Retinal pigment epithelial cell (primary cell): Measurements from ENCODE around the gene MARCHF11.

Source experiments
- DNase-seq: peaks from one replicate; pipeline ENCODE4 v3.0.0-alpha.2; 2010; ENCODE audit warnings: low read depth
- H3K4me3 ChIP-seq: 2 replicates; pipeline ENCODE4 v1.5.1; 2011; ENCODE audit warnings: mild to moderate bottlenecking, low read length, control low read depth, moderate library complexity
- TF ChIP-seq, protein P1 (sequence below): conservative IDR thresholded peaks from 2 replicates; pipeline ENCODE4 v1.5.1; 2011; ENCODE audit warnings: low read depth, low read length, control low read depth, inconsistent platforms

The MARCHF11 gene

DNA sequence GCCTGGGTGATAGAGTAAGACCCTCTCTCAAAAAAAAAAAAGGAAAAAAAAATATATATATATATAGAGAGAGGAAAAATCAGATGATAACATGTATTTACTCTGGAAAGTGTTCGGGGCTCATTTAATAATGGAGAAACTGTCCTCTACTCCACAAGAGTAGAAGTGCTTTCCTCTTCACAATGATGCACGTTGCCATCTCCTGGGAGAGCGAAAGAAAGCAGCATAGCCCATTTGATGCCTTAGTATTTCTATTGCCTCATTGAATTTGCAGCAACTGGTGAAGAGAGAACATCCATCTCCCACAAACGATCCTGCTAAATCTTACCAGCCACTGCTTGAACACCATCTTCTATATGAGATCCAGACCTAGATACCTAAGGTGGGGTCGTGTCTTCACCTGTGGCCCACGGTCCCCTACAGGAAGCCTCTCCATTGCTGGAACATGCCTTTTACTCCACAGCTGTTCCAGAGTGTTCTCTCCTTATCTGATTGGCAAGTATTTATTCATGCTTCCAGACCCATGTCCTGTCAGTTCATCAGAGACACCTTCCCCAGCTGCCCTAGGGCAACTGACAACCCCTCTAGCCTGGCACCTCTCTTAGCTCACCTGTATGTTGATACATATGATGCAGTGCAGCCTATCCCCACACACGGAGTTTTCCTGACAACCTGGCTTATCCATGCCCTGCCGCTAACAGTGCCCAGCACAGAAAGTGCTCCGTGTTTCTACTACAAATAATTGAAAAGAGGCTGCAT is 115.3 kb downstream of the MARCHF11 start:
- H3K4me3 ChIP-seq = no peak overlapping the region
- TF ChIP-seq, protein P1, sequence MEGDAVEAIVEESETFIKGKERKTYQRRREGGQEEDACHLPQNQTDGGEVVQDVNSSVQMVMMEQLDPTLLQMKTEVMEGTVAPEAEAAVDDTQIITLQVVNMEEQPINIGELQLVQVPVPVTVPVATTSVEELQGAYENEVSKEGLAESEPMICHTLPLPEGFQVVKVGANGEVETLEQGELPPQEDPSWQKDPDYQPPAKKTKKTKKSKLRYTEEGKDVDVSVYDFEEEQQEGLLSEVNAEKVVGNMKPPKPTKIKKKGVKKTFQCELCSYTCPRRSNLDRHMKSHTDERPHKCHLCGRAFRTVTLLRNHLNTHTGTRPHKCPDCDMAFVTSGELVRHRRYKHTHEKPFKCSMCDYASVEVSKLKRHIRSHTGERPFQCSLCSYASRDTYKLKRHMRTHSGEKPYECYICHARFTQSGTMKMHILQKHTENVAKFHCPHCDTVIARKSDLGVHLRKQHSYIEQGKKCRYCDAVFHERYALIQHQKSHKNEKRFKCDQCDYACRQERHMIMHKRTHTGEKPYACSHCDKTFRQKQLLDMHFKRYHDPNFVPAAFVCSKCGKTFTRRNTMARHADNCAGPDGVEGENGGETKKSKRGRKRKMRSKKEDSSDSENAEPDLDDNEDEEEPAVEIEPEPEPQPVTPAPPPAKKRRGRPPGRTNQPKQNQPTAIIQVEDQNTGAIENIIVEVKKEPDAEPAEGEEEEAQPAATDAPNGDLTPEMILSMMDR = no peak
- no peak for DNase-seq

DNA sequence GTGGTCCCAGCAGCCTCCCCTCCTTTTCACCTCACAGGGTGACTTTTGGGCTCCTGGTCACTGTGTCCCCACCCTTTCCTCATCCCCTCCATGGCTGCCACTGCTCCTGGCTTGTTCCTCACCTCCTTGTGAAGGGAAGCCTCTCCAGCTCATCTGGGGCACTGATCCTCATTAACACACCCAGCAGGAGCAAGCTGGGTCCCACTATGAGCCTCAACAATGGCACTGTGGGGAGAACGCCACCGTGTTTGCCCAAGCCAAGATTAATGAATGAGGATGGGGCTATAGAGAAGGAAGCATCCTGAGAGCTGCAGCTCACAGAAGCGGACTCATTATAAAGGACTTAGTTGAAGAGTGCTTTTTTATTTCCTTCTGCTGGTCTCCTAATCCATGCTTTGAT is 118.4 kb downstream of the MARCHF11 start:
- TF ChIP-seq, protein P1 = no peak
- no peak overlapping the region for H3K4me3 ChIP-seq
- DNase-seq = no peak

DNA sequence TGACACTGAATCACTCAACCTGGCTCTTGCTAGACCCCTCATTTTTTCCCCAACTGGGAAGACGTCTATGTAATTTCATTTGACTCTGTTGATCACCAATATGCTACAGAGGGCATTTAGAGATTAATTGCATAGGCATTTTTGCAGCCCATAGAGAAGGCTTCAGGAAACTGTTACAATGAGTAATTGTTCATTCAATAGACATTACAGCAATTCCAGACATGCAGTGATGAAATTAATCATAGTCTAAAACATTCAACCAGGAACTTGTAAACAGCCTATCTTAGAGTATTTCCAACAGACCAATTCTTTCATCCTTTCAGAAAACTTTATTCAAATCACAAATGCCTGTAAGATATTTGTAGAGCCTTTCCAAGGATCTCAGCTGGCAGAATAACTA is 122.3 kb downstream of the MARCHF11 start:
- peak; percentile 53 for DNase-seq
- TF ChIP-seq, protein P1 = no peak
- no peak overlapping the region for H3K4me3 ChIP-seq

DNA sequence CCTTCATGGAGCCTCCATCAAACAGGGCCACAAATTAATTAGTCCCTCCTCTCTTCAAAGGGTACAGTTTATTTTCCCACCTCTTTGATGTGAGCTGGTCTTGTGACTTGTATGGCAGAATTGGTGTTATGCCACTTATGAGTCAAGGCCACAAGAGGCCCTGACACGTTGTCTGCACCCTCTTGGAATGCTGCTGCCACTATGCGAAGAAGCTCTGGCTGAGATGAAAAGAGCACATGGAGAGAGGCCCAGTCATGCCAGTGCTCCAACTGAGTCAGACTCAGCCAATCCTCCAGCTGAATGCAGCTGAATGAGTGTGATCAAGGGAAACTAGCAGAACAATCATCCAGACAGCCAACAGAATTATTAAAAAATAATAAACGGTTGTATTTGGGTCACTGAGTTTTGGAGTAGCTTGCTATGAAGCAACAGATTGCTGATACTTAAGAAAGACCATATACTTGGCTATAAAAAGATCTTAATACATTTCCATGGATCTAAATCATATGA is 128.3 kb downstream of the MARCHF11 start:
- peak; percentile 25 for DNase-seq
- H3K4me3 ChIP-seq = no peak overlapping the region
- TF ChIP-seq, protein P1 = no peak

DNA sequence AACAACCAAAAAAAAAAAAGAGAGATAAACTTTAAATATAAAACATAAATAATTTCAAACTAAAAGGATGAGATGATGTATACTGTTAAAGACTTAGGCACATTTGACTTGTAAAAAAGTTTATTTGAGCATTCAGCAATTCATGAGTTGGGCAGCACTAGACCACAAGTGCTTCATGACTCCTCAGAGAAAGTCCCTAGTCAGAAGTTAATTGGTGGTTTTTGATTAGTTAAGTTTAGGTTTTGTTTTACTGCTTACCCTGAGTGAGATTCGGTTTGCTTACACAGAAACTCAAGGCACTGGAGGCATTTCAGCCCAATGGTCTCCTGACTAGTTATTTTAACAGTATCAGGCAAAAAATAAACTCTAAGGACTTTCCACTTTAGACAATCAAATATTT is 129.2 kb downstream of the MARCHF11 start:
- no peak for DNase-seq
- H3K4me3 ChIP-seq = no peak overlapping the region
- TF ChIP-seq, protein P1 = no peak

DNA sequence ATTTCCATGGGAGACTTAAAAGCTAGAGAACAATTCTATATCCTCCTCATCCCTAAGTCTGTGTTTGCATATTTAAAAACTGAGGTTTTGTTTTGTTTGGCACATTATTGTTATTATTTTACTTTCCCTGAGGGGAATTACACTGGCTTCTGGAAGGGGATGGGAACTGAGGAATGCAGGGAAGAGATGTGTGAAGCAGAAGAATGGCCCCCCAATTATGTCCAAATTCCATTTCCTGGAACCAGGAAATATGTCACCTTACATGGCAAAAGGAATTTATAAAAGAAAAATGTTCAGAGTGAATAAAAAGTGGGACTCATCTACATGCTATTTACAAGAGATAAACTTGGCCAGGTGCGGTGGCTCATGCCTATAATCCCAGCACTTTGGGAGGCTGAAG is 129.8 kb downstream of the MARCHF11 start:
- no peak for DNase-seq
- no peak overlapping the region for H3K4me3 ChIP-seq
- TF ChIP-seq, protein P1 = no peak

DNA sequence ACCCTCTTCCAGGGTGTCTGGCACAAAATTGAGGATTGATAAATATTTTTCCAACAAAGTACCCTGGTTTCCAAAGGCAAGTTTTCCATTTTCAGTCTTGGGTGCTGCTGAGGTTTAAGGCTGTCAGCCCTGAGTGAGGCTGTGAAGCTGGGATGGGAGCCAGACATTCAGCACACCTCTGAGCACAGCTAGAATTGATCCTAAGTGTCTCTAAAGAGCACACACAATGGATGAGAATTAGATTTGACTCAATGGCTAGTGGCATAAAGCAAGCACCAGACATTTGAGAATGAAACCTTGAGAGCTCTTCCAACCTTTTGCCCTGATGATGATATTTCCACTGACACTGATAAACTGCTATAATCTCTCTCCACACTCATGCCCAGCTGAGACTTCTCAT is 131.5 kb downstream of the MARCHF11 start:
- no peak for DNase-seq
- H3K4me3 ChIP-seq = no peak overlapping the region
- TF ChIP-seq, protein P1 = no peak
